ENCODE results near the gene TRIM14.
A peak's percentile ranks its signal among the peaks of the same experiment; 100 is the strongest.
"Not testable (repeated sequence)": the region's sequence is repeated elsewhere in the genome, so short reads cannot be mapped to it uniquely, and the experiment has no call there.

The TRIM14 gene

GRCh38 chr9:98104445-98104881 is 14.6 kb downstream of the TRIM14 start:
- no peak for DNase-seq

- DNase-seq, result peak; percentile 91
Measured at GRCh38 chr9:98101868-98102273, 17.2 kb downstream of the TRIM14 start.

- no peak for DNase-seq
Measured at GRCh38 chr9:98101416-98101815, 17.6 kb downstream of the TRIM14 start.

DNA sequence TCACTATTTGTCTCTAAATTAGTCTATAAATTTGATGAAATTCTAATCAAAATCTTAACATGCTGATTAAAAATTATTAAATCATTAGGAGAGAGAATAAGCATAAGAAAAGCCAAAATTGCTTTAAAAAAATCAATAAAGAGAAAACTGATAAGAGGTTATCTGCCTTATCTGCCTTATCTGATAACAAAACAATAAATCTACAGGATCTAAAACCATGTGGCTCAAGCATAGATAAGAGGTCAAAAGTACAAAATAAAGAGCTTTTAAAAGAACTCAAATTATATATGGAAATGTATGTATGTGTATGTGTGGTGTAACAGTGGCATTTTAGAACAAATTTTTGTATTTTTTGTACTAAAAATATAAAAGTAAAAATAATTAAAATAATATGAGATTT is 18.6 kb downstream of the TRIM14 start:
- no peak for DNase-seq

- DNase-seq, result peak; percentile 36
Measured at GRCh38 chr9:98099898-98100297, 19.1 kb downstream of the TRIM14 start.

GRCh38 chr9:98099346-98099745 is 19.7 kb downstream of the TRIM14 start:
- DNase-seq, result peak; percentile 44

DNA sequence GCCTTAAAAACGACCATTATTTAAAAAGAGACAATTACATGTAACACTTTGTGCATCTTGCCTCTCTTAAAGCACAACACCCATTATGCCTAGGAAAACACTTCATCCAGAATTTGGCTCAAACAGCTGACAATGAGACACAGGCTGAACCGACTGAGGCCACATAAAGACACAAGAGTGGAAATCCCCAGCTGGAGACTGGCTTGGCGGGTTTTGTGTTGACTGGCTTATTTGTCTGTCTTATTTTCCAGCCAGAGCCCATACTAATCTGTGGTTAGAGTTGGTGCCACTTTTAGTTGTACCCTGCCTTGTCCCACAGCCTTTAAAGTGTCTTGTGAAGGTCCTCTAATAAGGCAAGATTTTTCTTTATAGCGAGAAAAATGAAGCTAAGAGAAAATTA is 21.2 kb downstream of the TRIM14 start:
- peak; percentile 63 for DNase-seq

DNA sequence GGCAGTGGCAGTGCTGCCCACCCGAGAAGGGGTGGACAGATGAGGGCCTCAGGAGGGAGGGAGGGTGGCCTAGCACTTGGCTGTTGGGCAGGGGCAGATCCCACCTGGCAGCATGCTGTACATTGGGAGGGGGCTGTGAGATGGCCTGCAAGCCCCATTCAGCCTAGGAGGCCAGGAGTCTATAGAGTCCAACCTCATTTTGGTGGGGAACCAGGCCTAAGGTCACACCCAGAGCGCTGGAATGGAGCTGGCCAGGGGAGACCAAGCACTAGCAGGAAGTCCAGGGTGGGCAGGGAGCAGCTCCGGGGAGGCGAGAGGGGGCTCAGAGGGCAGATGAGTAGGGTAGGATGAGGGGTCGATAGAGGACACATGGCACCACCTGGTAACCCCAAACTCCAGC is 22.9 kb downstream of the TRIM14 start:
- no peak for DNase-seq

GRCh38 chr9:98095401-98095800 is 23.6 kb downstream of the TRIM14 start:
- no peak for DNase-seq

GRCh38 chr9:98094851-98095250 is 24.2 kb downstream of the TRIM14 start:
- DNase-seq, result no peak

- no peak for DNase-seq
Measured at GRCh38 chr9:98094316-98094715, 24.7 kb downstream of the TRIM14 start.

DNA sequence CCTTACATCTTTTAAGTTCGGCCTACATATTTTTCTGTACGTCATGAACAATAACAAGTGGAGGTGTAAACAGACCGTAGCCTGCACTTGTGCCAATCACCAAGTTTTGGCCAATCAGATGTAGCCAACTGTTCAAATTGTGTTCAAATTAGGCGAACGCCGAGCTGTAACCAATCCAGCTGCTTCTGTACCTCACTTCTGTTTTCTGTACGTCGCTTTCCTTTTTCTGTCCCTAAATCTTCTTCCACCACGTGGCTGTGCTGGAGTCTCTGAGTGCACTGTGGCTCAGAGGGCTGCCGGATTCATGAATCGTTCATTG is 26.4 kb downstream of the TRIM14 start:
- peak; percentile 33 for DNase-seq

GRCh38 chr9:98091735-98092612 is 27.0 kb downstream of the TRIM14 start:
- no peak for DNase-seq

DNA sequence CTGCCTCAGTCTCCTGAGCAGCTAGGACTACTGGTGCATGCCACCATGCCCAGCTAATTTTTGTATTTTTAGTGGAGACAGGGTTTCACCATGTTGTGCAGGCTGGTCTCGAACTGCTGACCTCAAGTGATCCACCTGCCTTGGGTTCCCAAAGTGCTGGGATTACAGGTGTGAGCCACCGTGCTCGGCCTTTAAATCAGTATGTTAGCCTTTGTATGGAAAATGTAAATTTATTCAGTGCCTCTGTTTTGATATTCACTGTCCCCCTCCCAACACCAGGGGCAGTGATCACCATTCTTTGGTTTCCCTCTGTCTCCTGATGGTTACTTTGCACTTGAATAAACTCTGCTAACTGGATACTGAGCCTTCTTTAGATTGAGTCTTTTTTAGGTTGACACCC is 28.3 kb downstream of the TRIM14 start:
- DNase-seq, result not testable (repeated sequence)

DNA sequence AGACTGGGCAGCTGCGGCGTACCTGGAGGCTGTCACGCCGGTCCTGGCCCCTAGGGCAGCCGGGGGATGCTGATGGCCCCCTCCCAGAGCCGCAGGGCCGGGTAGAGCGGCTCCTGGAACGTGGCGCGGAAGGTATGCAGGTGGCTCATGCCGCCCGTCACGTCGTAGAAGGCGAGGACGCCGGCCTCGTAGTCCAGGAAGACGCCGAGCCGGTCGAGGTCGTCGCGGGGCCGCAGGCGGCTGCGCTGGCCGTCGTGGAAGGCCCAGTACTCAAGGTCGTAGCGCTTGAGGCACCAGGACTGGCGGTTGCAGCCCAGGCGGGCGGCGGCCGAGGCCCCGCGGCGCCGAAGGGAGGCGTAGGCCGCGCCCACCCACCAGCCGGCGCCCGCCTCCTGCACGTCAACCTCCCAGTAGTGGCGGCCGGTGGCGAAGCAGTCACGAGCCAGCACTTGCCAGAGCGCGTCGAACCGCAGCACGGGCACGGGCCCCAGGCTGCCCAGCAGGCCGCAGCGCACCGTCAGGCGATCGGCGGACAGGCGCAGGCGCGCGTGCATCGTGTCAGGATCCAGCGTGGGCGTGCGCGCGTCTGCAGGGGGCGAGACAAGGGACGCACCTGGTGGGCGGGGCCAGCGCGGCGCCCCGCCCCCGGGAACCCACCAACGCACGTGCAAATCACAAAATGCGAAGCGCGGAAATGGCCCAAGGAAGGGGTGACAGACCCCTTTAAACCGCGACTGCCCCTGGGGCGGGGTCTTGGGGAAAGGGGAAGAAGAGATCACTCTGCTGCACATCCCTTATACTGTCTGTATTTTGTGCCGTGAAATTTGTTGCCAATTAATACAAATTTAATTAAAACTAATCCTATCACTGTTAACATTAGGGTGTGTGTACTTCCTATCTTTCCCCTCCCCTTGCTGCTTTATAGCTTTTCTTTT is 31.3 kb downstream of the TRIM14 start:
- DNase-seq, result peak; percentile 64

- DNase-seq, result no peak
Measured at GRCh38 chr9:98086461-98086860, 32.6 kb downstream of the TRIM14 start.

DNA sequence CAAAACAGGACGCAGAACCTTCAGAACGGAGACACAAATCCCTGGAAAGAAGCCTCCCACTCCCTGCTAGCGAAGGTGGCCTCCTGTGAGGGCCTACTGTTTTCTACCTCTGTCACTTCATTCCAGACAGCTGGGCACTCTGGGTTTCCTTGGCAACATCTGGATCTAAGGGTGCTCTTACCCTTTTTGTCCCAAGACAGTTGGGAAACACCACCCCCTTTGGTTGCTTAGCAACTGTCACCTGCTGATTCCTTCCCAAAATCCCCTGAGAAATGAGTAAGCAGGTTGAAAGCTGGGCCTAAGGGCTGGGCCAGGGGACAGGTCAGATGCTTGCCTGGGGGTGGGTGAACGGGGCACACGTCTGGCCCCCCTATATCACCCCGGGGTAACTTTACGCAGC is 33.1 kb downstream of the TRIM14 start:
- no peak for DNase-seq

- no peak for DNase-seq
Measured at GRCh38 chr9:98085058-98085457, 34.0 kb downstream of the TRIM14 start.

- DNase-seq, result no peak
Measured at GRCh38 chr9:98084396-98084795, 34.6 kb downstream of the TRIM14 start.

GRCh38 chr9:98083566-98084183 is 35.3 kb downstream of the TRIM14 start:
- DNase-seq, result no peak

GRCh38 chr9:98083061-98083501 is 35.9 kb downstream of the TRIM14 start:
- DNase-seq, result no peak

DNA sequence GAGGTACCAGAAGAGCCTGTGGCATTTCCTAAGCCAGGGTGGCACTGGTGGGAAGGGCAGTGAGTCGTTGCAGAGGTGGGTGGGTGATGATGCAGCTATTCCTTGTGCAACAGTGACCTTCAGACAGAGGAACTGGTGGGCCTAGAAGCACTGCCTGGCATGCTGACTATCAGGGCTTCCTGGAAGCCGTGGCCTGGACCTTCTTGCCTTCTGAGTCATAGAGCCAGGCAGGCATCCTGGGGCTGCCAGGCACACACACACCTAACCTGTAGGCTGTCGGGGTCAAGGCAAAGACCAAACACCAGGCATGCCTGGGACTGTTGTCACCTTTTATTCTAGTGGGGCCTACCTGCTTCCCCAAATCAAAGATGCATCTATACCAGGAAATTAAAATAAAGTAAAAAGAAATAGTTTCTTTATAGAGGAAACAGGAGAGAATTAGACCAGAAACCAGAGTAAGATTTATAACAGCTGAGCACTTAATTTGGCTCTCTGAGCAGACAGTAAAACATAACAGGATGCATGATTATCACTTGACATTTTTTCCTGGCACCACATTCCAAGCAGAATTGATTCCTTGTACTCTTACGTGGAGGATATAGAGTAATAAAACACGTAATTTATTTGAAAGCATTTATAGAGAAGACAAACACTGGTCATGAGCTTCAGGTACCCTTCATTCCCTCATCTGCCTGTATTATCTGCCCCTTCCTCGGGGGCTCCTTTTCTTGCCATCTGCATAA is 37.4 kb downstream of the TRIM14 start:
- no peak for DNase-seq

GRCh38 chr9:98080780-98081179 is 38.2 kb downstream of the TRIM14 start:
- no peak for DNase-seq

Measured in CD4-positive, alpha-beta T cell treated with Interleukin-12 subunit alpha and Interleukin-12 subunit beta, for 1 hour (primary cell).